Right renal cortex interstitium (tissue), 3 donors: Measurements from ENCODE around the gene SLC30A1. TPM values are rescaled to one million over a fixed set of nuclear protein-coding genes. Genes with fewer than 3 reads are reported as not detected.

Experiments
- DNase-seq, 3 donors: peaks; one replicate each; pipeline ENCODE4 v3.0.0-alpha.2; 2013; ENCODE audit warnings: low read depth in 3 of 3, low spot score in 2 of 3
- polyA plus RNA-seq, 3 donors: library from polyadenylated mRNA; unstranded; fragments of 120-200 nt; gene quantifications; one replicate each; pipeline ENCODE4 v1.2.1, GENCODE V29; 2013; ENCODE audit not compliant: insufficient read length in 3 of 3

Gene SLC30A1
- polyA plus RNA-seq, 3 donors = 34.3 to 37.5 (median 34.6) TPM

GRCh38 chr1:211609120-211610024 lies 30.4 kb upstream of the SLC30A1 start:
- no peak for DNase-seq

- no peak for DNase-seq
These were observed 29.0 kb upstream of the SLC30A1 start for GRCh38 chr1:211607754-211608473.

GRCh38 chr1:211606914-211607753 lies 28.2 kb upstream of the SLC30A1 start:
- no peak for DNase-seq

GRCh38 chr1:211606332-211606913 lies 27.5 kb upstream of the SLC30A1 start:
- DNase-seq = no peak

GRCh38 chr1:211605603-211606331 lies 26.8 kb upstream of the SLC30A1 start:
- DNase-seq = no peak

GRCh38 chr1:211605034-211605433 lies 26.1 kb upstream of the SLC30A1 start:
- no peak for DNase-seq

- DNase-seq = no peak
These were observed 25.6 kb upstream of the SLC30A1 start for GRCh38 chr1:211604548-211604947.

- no peak for DNase-seq
These were observed 24.8 kb upstream of the SLC30A1 start for GRCh38 chr1:211603713-211604112.

GRCh38 chr1:211603191-211603701 lies 24.3 kb upstream of the SLC30A1 start:
- no peak for DNase-seq

- no peak for DNase-seq
These were observed 23.2 kb upstream of the SLC30A1 start for GRCh38 chr1:211601982-211602670.

GRCh38 chr1:211601159-211601558 lies 22.2 kb upstream of the SLC30A1 start:
- no peak for DNase-seq

GRCh38 chr1:211599250-211599649 lies 20.3 kb upstream of the SLC30A1 start:
- DNase-seq = no peak

- no peak for DNase-seq
These were observed 19.6 kb upstream of the SLC30A1 start for GRCh38 chr1:211598514-211598913.

GRCh38 chr1:211596418-211597181 lies 17.6 kb upstream of the SLC30A1 start:
- no peak for DNase-seq

- DNase-seq = no peak
These were observed 16.5 kb upstream of the SLC30A1 start for GRCh38 chr1:211595419-211595818.

GRCh38 chr1:211591980-211592493 lies 13.1 kb upstream of the SLC30A1 start:
- no peak for DNase-seq

GRCh38 chr1:211589782-211590721 lies 11.1 kb upstream of the SLC30A1 start:
- DNase-seq = no peak
